PFSK-1 (cell line): ENCODE data around the gene GALNTL6.

Experiments
- FOXP2 ChIP-seq: optimal IDR thresholded peaks from 2 replicates; pipeline ENCODE3; 2011; ENCODE audit warnings: borderline replicate concordance, control low read depth, inconsistent platforms; ENCODE audit not compliant: insufficient read depth; ENCODE audit errors: extremely low read length, extremely low read depth
- POLR2AphosphoS5 ChIP-seq: IDR thresholded peaks from 2 replicates; pipeline ENCODE4 v1.6.1; 2012; ENCODE audit warnings: low read depth, mild to moderate bottlenecking, control low read depth, low read length, moderate library complexity
- SIN3A ChIP-seq: IDR thresholded peaks from 2 replicates; pipeline ENCODE4 v1.6.1; 2012; ENCODE audit warnings: mild to moderate bottlenecking, low read length, moderate library complexity, borderline replicate concordance; ENCODE audit not compliant: insufficient read depth
- TAF1 ChIP-seq: IDR thresholded peaks from 2 replicates; pipeline ENCODE4 v1.6.1; 2012; ENCODE audit warnings: low read length, control low read depth, borderline replicate concordance; ENCODE audit not compliant: insufficient read depth
- TF ChIP-seq, protein P1 (sequence below), 2 experiments: IDR thresholded peaks; 2 replicates each; pipeline versions ENCODE4 v1.6.1 to v1.8.0; 2011 to 2012; ENCODE audit warnings: low read depth in 2 of 2, low read length in 2 of 2, control low read depth in 1 of 2, inconsistent platforms in 1 of 2, mild to moderate bottlenecking in 1 of 2, moderate library complexity in 1 of 2; ENCODE audit not compliant: insufficient read depth in 1 of 2

GALNTL6 gene

DNA sequence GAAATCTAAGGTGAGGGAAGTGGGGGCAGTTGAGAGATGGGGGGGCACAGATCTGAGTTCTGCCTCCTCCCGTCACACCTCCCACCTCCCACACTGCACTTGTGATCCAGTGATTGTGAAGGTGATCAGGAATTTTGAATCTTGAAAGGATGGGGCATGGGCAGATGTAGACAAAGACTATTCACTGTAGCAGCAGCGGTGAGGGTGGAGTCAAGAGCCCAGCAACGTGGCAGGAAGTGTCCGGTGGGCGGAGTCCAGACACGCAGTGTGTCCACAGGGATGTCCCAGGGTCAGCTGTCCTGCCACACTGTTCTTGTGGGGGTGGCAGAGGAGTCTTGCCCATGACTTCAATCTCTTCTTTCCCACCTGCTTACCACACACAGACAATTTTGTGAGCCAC lies 1024.9 kb downstream of the GALNTL6 start:
- TF ChIP-seq, protein P1, sequence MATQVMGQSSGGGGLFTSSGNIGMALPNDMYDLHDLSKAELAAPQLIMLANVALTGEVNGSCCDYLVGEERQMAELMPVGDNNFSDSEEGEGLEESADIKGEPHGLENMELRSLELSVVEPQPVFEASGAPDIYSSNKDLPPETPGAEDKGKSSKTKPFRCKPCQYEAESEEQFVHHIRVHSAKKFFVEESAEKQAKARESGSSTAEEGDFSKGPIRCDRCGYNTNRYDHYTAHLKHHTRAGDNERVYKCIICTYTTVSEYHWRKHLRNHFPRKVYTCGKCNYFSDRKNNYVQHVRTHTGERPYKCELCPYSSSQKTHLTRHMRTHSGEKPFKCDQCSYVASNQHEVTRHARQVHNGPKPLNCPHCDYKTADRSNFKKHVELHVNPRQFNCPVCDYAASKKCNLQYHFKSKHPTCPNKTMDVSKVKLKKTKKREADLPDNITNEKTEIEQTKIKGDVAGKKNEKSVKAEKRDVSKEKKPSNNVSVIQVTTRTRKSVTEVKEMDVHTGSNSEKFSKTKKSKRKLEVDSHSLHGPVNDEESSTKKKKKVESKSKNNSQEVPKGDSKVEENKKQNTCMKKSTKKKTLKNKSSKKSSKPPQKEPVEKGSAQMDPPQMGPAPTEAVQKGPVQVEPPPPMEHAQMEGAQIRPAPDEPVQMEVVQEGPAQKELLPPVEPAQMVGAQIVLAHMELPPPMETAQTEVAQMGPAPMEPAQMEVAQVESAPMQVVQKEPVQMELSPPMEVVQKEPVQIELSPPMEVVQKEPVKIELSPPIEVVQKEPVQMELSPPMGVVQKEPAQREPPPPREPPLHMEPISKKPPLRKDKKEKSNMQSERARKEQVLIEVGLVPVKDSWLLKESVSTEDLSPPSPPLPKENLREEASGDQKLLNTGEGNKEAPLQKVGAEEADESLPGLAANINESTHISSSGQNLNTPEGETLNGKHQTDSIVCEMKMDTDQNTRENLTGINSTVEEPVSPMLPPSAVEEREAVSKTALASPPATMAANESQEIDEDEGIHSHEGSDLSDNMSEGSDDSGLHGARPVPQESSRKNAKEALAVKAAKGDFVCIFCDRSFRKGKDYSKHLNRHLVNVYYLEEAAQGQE (IDR thresholded peaks at IDR 0.05; ENCODE audit: insufficient read depth in 1 of 2, low read depth in 2 of 2, low read length in 2 of 2), result no peak
- TF ChIP-seq FOXP2, result no peak
- no peak for TF ChIP-seq SIN3A
- TF ChIP-seq TAF1, result no peak
- no peak for TF ChIP-seq POLR2AphosphoS5

GRCh38 chr4:172838943-172839342 lies 1025.7 kb downstream of the GALNTL6 start:
- TF ChIP-seq POLR2AphosphoS5 (no peak), FOXP2 (no peak)
- TF ChIP-seq, protein P1 (IDR thresholded peaks at IDR 0.05; ENCODE audit: insufficient read depth in 1 of 2, low read depth in 2 of 2, low read length in 2 of 2), result no peak

DNA sequence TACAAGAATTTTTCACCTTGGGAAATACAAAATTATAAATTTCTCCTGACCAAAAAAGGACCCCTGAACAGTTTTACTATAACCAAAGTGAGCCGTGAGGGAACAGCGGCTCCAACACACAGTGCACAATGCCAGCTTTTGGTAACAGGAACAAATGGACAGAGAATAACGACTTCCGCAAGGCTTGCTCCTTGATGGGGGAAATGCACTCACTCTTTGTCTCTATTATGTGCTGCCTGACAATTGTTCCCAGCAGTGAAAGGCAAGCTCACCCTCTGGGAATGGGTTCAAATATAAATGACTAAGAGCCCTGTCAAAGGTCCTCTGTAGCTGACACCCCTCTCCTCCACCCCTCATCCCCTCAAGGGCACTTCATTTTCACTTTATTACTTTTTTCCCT lies 1029.6 kb downstream of the GALNTL6 start:
- TF ChIP-seq, protein P1 (IDR thresholded peaks at IDR 0.05; ENCODE audit: insufficient read depth in 1 of 2, low read depth in 2 of 2, low read length in 2 of 2), result no peak
- TF ChIP-seq TAF1 (no peak), SIN3A (no peak), FOXP2 (no peak), POLR2AphosphoS5 (no peak)

- TF ChIP-seq TAF1 (no peak), SIN3A (no peak), POLR2AphosphoS5 (no peak), FOXP2 (no peak)
- TF ChIP-seq, protein P1 (IDR thresholded peaks at IDR 0.05; ENCODE audit: insufficient read depth in 1 of 2, low read depth in 2 of 2, low read length in 2 of 2), result no peak
Observed at GRCh38 chr4:172843192-172843591, 1030.0 kb downstream of the GALNTL6 start.

- no peak for TF ChIP-seq SIN3A
- no peak for TF ChIP-seq FOXP2
- TF ChIP-seq TAF1, result no peak
- TF ChIP-seq POLR2AphosphoS5, result no peak
- TF ChIP-seq, protein P1 (IDR thresholded peaks at IDR 0.05; ENCODE audit: insufficient read depth in 1 of 2, low read depth in 2 of 2, low read length in 2 of 2), result no peak
Observed at GRCh38 chr4:172844556-172844955, 1031.4 kb downstream of the GALNTL6 start.
